Amniotic epithelial cell (primary cell): ENCODE data around the gene ODAPH.

Source experiments
- DNase-seq: peaks from one replicate; pipeline ENCODE4 v3.0.0-alpha.2; 2010; ENCODE audit warnings: low read depth

Gene ODAPH

DNA sequence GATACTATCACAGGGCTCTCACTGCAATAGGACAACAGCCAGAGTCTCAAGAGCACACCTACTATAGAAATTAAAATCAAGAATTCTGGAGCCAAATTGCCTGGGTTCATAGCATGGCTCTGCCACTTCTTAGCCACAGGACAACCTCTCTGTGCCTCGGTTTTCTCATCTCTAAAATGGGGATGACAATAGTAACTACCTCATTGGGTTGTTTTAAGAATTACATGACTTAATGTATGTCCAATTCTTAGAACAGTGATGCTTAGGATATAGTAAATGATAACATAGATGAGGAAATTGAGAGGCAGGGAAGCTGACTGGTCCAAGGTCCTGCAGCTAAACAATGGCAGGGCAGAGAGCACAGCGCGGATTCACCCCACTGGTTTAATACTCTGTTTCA lies 11.0 kb upstream of the ODAPH start:
- DNase-seq: no peak

DNA sequence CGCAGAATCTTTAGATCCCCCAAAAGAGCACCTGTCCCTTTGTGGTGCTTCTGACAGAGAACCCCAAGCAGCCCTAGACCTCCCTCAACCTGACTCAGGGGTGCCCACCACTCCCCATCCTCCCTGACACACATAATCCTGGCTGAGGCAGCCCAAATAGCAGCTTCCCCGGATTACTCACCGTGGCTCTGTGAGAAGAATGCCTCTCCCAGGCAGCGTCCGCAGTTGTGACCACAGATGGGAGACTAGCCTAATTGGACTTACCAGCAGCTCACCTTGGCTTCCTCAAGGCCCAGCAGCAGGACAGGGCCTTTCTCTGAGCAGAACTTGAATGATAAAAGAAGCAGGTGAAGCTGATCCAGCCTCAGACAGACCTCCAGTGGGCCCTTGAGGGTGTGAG lies 10.3 kb upstream of the ODAPH start:
- DNase-seq: peak; percentile 80

DNA sequence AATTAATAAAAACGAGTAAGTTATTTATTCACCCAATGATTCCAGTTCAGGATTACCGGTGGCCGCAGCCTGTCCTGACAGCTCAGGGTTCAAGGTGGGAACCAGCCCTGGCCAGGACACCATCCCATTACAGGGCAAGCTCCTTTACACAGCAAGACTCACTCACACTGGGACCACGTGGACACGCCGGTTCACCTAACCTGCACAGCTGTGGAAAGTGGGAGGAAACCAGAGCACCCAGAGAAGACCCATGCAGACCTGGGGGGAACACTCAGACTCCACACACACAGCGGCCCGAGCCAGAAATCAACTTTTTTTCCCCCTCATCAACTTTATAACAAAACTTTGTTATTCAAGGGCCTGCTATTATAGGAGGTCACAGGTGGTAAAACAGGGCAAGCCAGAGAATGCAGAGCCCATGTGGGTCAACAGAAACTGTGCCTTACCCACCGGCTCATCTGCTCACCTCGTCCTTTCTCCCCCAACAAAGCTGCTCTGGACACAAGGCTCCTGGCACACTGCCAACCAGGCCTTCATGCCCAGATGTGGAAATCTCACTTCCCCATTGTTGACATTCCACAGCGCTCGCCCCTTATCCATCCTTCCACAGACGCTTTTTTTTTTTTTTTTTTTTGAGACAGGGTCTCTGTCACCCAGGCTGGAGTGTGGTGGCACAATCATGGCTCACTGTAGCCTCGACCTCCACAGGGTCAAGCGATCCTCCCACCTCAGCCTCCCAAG lies 8.0 kb upstream of the ODAPH start:
- peak; percentile 72 for DNase-seq

DNA sequence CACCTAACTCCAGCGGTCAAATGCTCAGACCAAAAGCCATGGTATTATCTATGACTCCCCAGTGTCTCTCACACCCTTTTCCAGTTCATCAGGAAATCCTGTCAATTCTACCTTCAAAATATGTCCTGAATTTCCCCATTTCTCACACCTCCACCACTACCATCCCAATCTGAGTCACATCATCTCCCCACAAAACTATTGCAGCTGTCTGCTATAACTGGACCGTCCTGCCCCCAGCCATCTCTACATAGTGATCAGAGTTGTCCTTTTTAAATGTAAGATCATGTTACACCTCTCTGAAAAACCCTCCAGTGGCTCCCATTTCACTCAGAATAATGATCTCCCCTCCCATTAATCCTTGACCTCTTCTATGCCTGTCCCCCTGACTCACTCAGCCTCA lies 6.8 kb upstream of the ODAPH start:
- DNase-seq: no peak

DNA sequence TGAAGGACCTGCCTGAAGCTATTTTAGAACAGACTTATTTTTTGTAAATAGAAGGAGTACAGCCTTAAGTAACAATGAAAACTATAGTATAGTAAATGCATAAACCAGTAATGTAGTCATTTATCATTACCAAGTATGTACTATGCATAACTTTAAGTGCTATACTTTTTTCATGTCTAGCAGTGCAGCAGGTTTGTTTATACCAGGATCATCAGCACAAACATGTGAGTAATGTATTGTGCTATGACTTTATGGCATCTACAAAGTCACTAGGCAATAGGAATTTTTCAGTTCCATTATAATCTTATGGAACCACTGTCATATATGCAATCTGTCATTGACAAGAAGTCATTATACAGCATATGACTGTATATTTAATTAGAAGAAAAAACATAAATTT lies 3.4 kb upstream of the ODAPH start:
- DNase-seq: no peak

DNA sequence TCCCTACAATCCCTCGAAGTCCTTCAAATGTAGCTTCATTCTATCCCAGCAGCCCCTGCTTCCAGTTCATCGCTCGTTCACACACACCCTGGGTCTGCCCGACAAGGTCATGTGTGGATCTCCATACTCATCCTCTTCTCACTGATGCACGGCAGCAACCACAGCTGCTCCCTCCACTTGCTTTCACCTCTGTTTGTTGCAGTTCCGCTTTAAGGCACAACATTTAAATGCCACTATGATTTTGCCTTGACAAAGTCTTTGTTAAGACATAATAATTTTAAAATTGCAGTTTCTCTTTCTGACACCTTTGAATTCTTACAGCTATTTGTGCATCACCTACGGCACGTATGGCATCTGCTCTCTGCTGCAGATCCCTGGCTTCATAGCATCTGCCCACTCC lies 1.8 kb downstream of the ODAPH start:
- no peak for DNase-seq

DNA sequence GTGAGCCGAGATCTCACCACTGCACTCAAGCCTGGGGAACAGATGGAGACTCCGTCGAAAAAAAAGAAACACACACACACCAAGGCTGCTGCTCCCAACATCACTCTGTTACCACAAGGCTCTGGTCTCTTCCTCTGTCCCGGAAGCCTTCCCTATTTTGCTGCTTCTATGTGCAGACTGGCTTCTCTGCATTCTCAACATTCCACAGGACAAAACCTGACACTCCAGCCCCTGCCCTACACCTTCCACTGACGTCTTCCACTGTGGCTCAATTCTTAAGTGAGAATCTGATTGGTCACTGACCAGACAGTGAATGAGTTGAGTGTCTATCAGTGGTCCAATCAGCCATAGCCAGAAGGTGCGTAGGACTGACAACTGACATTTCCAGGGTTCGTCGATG lies 5.9 kb downstream of the ODAPH start:
- DNase-seq: peak; percentile 22

DNA sequence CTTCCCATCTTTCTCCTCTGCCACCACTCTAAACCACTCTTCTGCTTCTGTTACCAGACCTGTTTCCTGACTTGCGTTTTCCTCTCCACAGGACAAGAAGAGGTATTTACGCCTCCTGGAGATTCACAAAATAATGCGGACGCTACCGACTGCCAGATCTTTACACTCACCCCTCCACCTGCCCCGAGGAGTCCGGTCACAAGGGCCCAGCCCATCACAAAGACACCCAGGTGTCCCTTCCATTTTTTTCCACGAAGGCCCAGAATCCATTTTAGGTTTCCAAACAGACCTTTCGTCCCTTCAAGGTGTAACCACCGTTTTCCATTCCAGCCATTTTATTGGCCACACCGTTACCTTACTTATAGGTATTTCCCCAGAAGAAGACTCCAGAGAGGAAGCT lies 8.2 kb downstream of the ODAPH start:
- no peak for DNase-seq

DNA sequence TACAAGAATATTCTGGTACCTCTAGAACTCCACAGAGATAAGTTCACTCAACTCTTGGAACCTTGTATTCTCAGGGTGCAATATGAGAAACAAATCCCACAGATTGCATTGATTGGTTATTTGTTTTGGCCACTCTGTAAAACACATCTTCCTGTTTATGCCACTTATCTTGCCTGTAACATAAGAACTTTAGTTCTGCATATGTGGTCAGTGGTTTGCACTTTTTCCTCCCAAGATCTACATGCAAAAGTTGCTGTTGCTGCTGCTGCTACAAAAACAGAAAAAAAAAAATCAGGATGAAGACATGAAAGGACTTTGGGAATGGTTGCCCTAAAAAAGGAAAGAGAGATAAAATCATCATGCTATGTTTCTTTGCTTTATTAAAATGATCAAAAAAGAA lies 9.6 kb downstream of the ODAPH start:
- DNase-seq: no peak

DNA sequence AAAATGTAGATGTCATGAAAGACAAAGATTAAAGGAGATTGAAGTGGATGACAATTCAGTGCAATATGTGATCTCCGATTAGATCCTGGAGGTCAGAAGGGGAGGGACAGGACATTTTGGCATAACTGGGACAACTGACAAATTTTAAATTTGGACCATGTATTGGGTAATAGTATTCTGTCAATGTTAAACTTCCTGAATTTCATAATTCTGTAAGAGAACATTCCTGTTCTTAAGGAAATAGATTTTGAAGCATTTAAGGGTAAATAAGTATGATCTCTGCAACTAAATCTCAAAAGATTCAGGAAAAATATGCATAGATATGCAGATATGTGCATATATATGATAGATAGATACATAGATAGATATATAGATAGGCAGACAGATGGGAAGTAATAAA lies 11.0 kb downstream of the ODAPH start:
- DNase-seq: no peak

DNA sequence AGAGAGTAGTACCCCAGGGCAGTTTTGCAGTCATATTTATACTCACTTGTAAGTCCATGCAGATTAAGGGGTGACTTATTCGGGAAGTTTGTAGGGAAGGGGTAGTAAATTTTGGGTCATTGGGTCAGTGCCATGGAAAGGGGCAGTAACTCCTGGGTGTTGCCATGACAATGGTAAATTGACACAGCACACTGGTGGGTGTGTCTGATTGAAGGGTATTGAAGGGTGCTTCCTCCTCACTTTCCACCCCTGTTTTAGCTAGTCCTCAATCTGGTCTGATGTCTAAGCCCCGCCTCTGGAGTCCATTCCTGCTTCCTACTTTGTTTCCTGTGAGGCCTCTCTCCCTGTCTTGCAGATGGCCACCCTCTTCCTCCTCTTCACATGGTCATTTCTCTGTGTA lies 11.9 kb downstream of the ODAPH start:
- no peak for DNase-seq

DNA sequence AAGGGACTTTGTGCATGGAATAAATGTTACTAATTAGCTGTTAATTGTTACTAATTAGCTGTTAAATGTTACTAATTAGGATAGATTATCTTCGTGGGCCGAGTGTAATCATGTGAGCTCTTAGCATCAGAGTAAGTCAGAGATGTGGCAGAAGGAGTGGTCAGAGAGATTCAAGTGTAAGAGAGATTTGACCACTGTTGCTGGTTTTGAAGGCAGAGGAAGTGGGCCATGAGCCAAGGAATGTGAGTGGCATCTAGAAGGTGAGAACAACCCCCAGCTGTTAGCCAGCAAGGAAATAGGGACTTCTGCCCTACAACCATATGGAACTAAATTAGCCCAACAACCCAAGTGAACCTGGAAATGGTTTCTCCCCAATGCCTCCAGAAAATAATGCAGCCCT lies 28.2 kb downstream of the ODAPH start:
- peak; percentile 10 for DNase-seq

DNA sequence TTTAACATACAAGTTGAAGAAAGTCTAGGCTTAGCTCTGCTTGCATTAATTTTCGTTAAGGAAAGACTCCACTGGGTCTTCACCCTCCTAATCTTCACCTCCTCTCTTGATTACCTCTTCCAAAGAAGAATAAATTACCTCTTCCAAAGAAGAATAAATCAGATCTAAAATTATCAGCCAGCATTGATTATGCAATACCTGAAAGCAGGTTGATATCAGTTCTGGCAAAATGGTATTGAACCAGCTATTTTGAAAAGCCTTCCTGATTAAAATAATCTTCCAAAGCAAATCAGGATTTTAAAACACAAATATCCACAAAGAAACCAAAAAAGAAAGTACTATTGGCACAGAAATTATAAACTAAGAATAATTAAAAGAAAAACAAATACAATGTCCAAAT lies 37.5 kb downstream of the ODAPH start:
- DNase-seq: no peak

DNA sequence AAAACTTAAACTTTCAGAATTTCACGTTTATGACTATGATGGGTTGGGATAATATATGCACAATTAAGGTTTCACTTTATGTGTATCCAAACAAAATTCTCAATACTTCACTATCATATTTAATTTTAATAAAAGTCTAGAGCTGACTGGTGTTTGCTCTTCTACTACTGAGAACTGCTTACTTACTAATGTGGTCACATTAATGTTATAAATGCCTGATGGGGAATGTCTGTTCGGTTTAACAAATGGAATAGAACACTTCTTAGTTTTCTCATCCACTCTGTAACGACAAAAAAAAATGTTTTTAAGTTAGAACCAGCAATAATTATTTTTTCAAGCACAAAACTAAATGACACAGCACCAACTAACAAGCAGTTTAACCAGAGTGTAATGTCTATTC lies 40.2 kb downstream of the ODAPH start:
- DNase-seq: no peak

DNA sequence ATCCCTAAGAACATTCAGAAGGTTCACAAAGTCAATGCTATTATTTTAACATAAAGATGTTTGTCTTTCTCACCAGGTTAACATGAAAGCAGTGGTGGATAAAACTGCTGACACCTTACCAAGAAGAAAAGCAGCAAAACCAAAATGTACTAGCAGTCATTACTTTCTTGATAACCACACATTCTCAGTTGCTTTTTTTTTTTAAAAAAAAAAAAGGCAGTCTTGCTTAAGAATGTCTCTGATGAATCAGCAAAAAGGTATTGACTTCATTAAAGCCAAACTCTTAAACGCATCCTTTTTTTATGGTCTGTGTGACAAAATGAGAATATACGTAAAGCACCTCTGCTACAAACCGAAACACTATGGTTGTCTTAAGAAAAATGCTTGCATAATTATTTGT lies 42.5 kb downstream of the ODAPH start:
- DNase-seq: peak; percentile 72

DNA sequence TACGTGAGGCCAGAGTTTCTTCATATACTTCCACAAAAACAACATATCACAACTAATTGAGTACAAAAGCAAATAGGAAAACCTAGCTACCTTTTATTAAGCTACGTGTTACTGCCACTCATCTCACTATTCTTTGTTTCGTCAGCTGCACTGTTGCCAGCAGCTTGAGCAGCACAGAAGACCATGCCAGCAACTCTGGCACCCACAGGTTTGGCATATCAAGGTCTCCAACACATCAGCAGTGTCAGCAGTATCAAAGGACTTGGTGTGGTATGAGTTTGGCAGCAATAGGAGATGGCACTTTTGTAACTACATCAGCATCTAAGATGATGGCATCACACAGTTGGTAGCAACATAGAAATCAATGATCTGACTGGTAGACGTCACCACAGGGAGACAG lies 43.8 kb downstream of the ODAPH start:
- DNase-seq: no peak

DNA sequence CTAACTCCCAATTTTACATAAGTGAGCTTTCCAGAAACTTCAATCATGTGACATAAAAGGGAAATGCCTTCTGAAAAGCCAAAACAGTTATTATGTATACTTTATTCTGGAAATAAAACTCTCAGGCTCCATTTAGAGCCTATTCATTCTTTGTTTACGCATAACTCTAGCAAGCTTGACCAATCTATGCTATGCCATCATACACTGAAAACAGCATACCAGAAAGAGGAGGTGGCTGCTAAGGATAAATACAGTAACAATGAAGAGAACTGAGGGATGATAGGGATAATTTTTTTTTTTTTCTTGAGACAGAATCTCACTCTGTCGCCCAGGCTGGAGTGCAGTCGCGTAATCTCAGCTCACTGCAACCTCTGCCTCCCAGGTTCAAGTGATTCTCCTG lies 50.1 kb downstream of the ODAPH start:
- DNase-seq: peak; percentile 4

DNA sequence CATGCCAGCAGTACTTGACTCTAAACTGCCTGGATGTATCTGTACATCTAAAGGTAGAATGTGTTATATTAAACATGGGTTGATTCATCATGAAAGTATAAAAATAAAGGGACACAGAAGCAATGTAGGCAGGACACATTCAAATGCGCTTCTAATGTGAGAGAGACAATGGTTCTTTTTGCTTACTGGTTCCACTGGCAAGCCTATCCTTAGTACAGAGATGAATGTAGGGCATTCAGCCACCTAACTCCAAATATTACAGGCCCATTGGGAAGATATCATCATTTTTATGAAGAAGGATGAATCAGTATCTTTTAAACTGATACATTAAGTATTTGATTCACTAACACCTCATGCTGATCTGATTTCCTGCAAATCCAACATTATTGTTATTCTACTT lies 56.4 kb downstream of the ODAPH start:
- no peak for DNase-seq
